GM18508 (cell line): ENCODE data around the gene SERTAD4.

Experiments
- ATAC-seq: cut with Tn5 transposase; IDR thresholded peaks from one replicate; pipeline ENCODE4 v1.9.1; 2021; ENCODE audit warnings: moderate number of reproducible peaks; ENCODE audit not compliant: insufficient read depth, unreplicated experiment

SERTAD4 gene

GRCh38 chr1:210231846-210232510, 618 bp upstream of the SERTAD4 start:
- ATAC-seq = no peak

GRCh38 chr1:210233216-210233494, 559 bp downstream of the SERTAD4 start:
- no peak for ATAC-seq

GRCh38 chr1:210233495-210234328, 1.1 kb downstream of the SERTAD4 start:
- ATAC-seq = no peak

GRCh38 chr1:210234329-210234757, 1.7 kb downstream of the SERTAD4 start:
- ATAC-seq = no peak

GRCh38 chr1:210235363-210236053, 2.9 kb downstream of the SERTAD4 start:
- ATAC-seq = no peak

GRCh38 chr1:210236386-210236839, 3.8 kb downstream of the SERTAD4 start:
- no peak for ATAC-seq

GRCh38 chr1:210236840-210237409, 4.3 kb downstream of the SERTAD4 start:
- no peak for ATAC-seq

- ATAC-seq = no peak
Measured at GRCh38 chr1:210237479-210237878, 4.9 kb downstream of the SERTAD4 start.

- ATAC-seq = no peak
Measured at GRCh38 chr1:210237981-210238380, 5.4 kb downstream of the SERTAD4 start.

- ATAC-seq = no peak
Measured at GRCh38 chr1:210239349-210240111, 6.9 kb downstream of the SERTAD4 start.

- ATAC-seq = no peak
Measured at GRCh38 chr1:210241121-210241520, 8.5 kb downstream of the SERTAD4 start.

GRCh38 chr1:210244746-210245367, 12.3 kb downstream of the SERTAD4 start:
- no peak for ATAC-seq

- no peak for ATAC-seq
Measured at GRCh38 chr1:210246447-210246846, 13.9 kb downstream of the SERTAD4 start.

GRCh38 chr1:210248341-210248740, 15.7 kb downstream of the SERTAD4 start:
- ATAC-seq = no peak

- ATAC-seq = no peak
Measured at GRCh38 chr1:210250665-210250997, 18.0 kb downstream of the SERTAD4 start.

GRCh38 chr1:210250998-210251679, 18.5 kb downstream of the SERTAD4 start:
- no peak for ATAC-seq

- ATAC-seq = no peak
Measured at GRCh38 chr1:210251680-210252490, 19.3 kb downstream of the SERTAD4 start.

GRCh38 chr1:210252621-210253051, 20.0 kb downstream of the SERTAD4 start:
- no peak for ATAC-seq
